ENCODE data around the gene PASK. TPM values are rescaled to one million over a fixed set of nuclear protein-coding genes. Genes with fewer than 3 reads are reported as not detected.

PASK gene
- total RNA-seq, 1 experiment from 2014 or later, result 51.6 TPM

GRCh38 chr2:241150660-241151530 lies 1.6 kb upstream of the PASK start:
- Histone ChIP-seq H3K27me3 (ENCODE audit: control insufficient read depth, insufficient read depth, low read length) (no peaks in the 10 kb centered on the region), H3K4me1 (ENCODE audit: control insufficient read depth, insufficient read depth, low read length) (peaks cover 16% of the 10 kb centered on the region), H3K4me3 (ENCODE audit: low read depth in 2 of 2, low read length in 2 of 2) (peak overlapping the region; percentile 64 to 90), H3K9me3 (ENCODE audit: control insufficient read depth, insufficient read depth, low read depth, low read length) (no peaks in the 10 kb centered on the region), H3K36me3 (ENCODE audit: control insufficient read depth, insufficient read depth, low read length) (peaks cover 5% of the 10 kb centered on the region; the same call in 1 of the 2 replicates), H3K27ac (ENCODE audit: low read length) (peak overlapping the region; percentile 72)
- CTCF ChIA-PET, result interaction anchor here (0.6 kb wide), 1 partner anchor 213 kb away, joined by 3 read pairs; no protein-coding TSS in a partner anchor
- BruUV-seq (replicated peaks), result no TSS peak
- DNase-seq (ENCODE audit: low read depth, low spot score) (no peak), ATAC-seq (peak; percentile 1; the same call in 1 of the 2 replicates)
- POLR2A ChIA-PET, result interaction anchor here (0.7 to 1.3 kb wide), 2 partner anchors 12 to 277 kb away, joined by 4 to 5 read pairs; no protein-coding TSS in a partner anchor
- in situ Hi-C loops (cut with HindIII; ENCODE audit: low pct_unique_long_range_greater_than_20kb, low sequenced_read_pairs) (no loop called here), intact Hi-C loops (cut with micrococcal nuclease; ENCODE audit: unreplicated experiment) (no loop called here)
- TF ChIP-seq CTCF (IDR thresholded peaks at IDR 0.05) (no peak), TCF7L2 (IDR thresholded peaks at IDR 0.05; ENCODE audit: low read depth, low read length) (no peak), SIN3A (IDR thresholded peaks at IDR 0.05; ENCODE audit: borderline replicate concordance, insufficient read depth, low read depth, low read length) (no peak), POLR2AphosphoS5 (IDR thresholded peaks at IDR 0.05; ENCODE audit: low read depth, low read length) (no peak), REST (IDR thresholded peaks at IDR 0.05; ENCODE audit: insufficient read depth in 1 of 2, low read depth in 2 of 2, low read length in 1 of 2) (no peak)

GRCh38 chr2:241149925-241150659 lies 820 bp upstream of the PASK start, which contains the start of gene PPP1R7:
TSS of gene PPP1R7 (plus strand) at chr2:241150467. CDS start at chr2:241150496, 29 bp downstream.
- Histone ChIP-seq H3K36me3 (ENCODE audit: control insufficient read depth, insufficient read depth, low read length) (peaks cover 5% of the 10 kb centered on the region; the same call in 1 of the 2 replicates), H3K4me3 (ENCODE audit: low read depth in 2 of 2, low read length in 2 of 2) (peak within 1 kb of the TSS; percentile 64 to 90), H3K27ac (ENCODE audit: low read length) (peak within 1 kb of the TSS; percentile 72), H3K9me3 (ENCODE audit: control insufficient read depth, insufficient read depth, low read depth, low read length) (no peaks in the 10 kb centered on the region), H3K4me1 (ENCODE audit: control insufficient read depth, insufficient read depth, low read length) (peaks cover 16% of the 10 kb centered on the region), H3K27me3 (ENCODE audit: control insufficient read depth, insufficient read depth, low read length) (no peaks in the 10 kb centered on the region)
- in situ Hi-C loops (cut with HindIII; ENCODE audit: low pct_unique_long_range_greater_than_20kb, low sequenced_read_pairs) (no loop called here), intact Hi-C loops (cut with micrococcal nuclease; ENCODE audit: unreplicated experiment) (no loop called here)
- ChIA-PET CTCF (interaction anchor here (0.6 kb wide), 1 partner anchor 213 kb away, joined by 3 read pairs; no protein-coding TSS in a partner anchor), POLR2A (interaction anchor here (0.7 to 1.3 kb wide), 2 partner anchors 13 to 276 kb away, joined by 4 to 5 read pairs; no protein-coding TSS in a partner anchor)
- TF ChIP-seq SIN3A (IDR thresholded peaks at IDR 0.05; ENCODE audit: borderline replicate concordance, insufficient read depth, low read depth, low read length), result 0 out of 2 replicates have a peak, but pooled peaks have one; percentile 61
- peak; percentile 70; the same call in 1 of the 2 replicates for TF ChIP-seq POLR2AphosphoS5 (IDR thresholded peaks at IDR 0.05; ENCODE audit: low read depth, low read length)
- TF ChIP-seq REST (IDR thresholded peaks at IDR 0.05; ENCODE audit: insufficient read depth in 1 of 2, low read depth in 2 of 2, low read length in 1 of 2), result no peak; a peak in 1 of 4 replicates
- TF ChIP-seq TCF7L2 (IDR thresholded peaks at IDR 0.05; ENCODE audit: low read depth, low read length), result no peak
- TF ChIP-seq CTCF (IDR thresholded peaks at IDR 0.05), result no peak
- peak; percentile 70 for DNase-seq (ENCODE audit: low read depth, low spot score)
- BruUV-seq (replicated peaks), result no TSS peak
- ATAC-seq, result peak; percentile 92
